Measurements from ENCODE around the gene ANKRD34A.
A peak's percentile ranks its signal among the peaks of the same experiment; 100 is the strongest.

Gene ANKRD34A

DNA sequence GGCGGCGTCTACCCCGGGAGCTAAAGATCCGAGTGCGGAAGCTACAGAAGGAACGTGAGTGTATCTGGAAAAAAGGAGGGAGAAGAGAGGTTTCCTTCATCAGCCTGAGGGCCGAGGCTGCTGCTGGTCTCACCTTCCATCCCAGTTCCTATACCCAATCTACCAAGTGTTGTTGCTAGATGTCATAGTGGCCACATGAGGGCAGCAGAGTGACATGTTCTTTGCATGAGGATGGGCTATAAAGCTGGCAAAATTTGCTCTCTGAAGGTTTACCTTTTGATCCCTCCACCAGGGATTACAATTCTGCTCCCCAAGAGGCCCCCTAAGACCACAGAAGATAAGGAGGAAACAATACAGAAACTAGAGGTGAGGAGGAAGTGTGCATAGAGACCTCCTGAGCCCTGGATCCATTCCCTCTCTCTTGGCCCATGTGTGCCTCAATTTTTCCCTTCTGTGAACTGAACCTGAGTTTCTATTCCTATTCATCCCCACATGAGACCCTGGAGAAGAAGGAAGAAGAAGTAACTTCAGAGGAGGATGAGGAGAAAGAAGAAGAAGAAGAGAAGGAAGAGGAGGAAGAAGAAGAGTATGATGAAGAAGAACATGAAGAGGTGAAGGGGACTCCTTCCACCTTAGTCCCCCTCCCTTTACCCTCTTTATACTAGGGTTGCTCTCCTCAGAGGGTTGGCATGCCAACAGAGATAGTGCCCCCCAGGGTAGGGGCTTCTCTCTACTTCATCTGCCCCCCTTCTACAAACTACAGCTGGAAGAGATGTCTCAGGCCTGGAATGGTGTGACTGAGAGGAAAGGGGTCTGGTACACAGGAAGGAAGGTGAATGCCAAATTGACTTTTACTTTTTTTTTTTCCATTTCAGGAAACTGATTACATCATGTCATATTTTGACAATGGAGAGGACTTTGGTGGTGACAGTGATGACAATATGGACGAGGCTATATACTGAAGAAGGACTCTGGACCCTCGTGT, 13.4 kb upstream of the ANKRD34A start:
- DNase-seq (ENCODE audit: low read depth), result peak; percentile 84
- H3K4me3 ChIP-seq (ENCODE audit: control insufficient read depth, low read depth, low read length), result no peak overlapping the region
- TF ChIP-seq, protein P1, sequence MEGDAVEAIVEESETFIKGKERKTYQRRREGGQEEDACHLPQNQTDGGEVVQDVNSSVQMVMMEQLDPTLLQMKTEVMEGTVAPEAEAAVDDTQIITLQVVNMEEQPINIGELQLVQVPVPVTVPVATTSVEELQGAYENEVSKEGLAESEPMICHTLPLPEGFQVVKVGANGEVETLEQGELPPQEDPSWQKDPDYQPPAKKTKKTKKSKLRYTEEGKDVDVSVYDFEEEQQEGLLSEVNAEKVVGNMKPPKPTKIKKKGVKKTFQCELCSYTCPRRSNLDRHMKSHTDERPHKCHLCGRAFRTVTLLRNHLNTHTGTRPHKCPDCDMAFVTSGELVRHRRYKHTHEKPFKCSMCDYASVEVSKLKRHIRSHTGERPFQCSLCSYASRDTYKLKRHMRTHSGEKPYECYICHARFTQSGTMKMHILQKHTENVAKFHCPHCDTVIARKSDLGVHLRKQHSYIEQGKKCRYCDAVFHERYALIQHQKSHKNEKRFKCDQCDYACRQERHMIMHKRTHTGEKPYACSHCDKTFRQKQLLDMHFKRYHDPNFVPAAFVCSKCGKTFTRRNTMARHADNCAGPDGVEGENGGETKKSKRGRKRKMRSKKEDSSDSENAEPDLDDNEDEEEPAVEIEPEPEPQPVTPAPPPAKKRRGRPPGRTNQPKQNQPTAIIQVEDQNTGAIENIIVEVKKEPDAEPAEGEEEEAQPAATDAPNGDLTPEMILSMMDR (conservative IDR thresholded peaks at IDR 0.05; ENCODE audit: control insufficient read depth, insufficient read depth, low read depth, low read length), result peak; percentile 90

DNA sequence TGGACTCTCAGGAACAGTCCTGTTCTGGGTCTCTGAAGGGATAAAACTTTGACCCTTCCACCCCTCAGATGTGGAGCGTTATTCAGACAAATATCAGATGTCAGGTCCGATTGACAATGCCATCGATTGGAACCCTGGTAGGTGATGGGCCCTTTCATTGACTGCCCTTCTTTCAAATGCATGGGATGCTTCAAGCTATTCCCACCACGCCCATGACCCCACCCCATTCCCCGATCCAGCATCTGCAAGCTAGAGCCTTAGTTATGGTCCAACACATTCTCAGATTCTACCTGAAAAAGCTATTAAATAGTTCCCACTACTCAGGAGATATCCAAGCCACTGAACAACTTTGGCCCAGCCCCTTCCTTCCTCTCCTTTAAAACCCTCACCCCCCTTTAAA, 12.6 kb upstream of the ANKRD34A start:
- no peak overlapping the region for H3K4me3 ChIP-seq (ENCODE audit: control insufficient read depth, low read depth, low read length)
- TF ChIP-seq, protein P1 (conservative IDR thresholded peaks at IDR 0.05; ENCODE audit: control insufficient read depth, insufficient read depth, low read depth, low read length), result no peak
- no peak for DNase-seq (ENCODE audit: low read depth)

DNA sequence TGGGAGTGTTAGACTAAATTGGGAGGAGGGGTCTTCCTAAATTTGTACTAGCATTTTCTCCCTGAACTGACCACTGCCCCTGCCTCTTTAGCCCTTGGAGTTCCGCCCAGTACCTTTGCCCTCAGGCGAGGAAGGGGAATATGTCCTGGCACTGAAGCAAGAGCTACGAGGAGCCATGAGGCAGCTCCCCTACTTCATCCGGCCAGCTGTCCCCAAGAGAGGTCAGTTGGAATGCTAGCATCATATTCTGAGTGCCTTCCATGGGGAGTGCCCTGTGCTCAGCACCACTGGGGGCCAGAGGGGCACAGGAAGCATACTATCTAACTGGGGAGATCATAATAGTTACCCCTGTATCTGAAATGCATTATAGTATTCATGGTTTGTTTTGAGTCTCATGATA, 10.8 kb upstream of the ANKRD34A start:
- no peak for DNase-seq (ENCODE audit: low read depth)
- TF ChIP-seq, protein P1 (conservative IDR thresholded peaks at IDR 0.05; ENCODE audit: control insufficient read depth, insufficient read depth, low read depth, low read length), result no peak

DNA sequence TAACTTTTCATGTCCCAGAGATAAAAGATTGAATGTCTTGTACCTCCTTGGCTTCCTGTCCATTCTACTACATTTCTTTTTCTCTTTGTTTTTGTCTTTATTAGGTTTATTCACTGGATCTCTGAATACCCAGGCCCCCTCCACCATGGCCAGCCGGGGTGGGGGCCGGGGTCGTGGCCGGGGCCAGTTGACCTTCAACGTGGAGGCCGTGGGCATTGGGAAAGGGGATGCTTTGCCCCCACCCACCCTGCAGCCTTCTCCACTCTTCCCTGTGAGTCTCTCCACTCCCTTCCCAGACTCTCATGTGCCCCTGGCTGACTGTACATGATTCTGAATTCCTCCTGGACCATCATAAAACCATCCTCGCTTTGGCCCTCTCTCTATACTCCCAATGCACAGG, 10.3 kb upstream of the ANKRD34A start:
- DNase-seq (ENCODE audit: low read depth), result no peak
- TF ChIP-seq, protein P1 (conservative IDR thresholded peaks at IDR 0.05; ENCODE audit: control insufficient read depth, insufficient read depth, low read depth, low read length), result no peak
- no peak overlapping the region for H3K4me3 ChIP-seq (ENCODE audit: control insufficient read depth, low read depth, low read length)

More for the DNA sequence above, 10.8 kb upstream of the ANKRD34A start:
- H3K4me3 ChIP-seq (ENCODE audit: control insufficient read depth, low read depth, low read length), result no peak overlapping the region

DNA sequence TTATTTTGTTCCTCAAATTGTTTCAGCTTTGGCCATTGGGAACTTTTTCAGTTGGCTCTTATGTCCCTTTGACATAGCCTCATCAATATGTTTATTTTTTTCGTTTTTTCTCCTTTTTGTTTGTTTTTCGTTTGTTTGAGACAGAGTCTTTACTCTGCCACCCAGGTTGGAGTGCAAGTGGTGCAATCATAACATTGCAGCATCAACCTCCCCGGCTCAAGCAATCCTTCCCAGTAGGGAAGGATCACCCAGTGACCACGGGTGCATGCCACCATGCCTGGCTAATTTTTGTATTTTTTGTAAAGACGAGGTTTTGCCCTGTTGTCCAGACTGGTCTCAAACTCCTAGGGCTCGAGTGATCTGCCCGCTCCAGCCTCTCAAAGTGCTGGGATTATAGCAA, 8.2 kb upstream of the ANKRD34A start:
- TF ChIP-seq, protein P1 (conservative IDR thresholded peaks at IDR 0.05; ENCODE audit: control insufficient read depth, insufficient read depth, low read depth, low read length), result no peak
- no peak overlapping the region for H3K4me3 ChIP-seq (ENCODE audit: control insufficient read depth, low read depth, low read length)
- DNase-seq (ENCODE audit: low read depth), result no peak

DNA sequence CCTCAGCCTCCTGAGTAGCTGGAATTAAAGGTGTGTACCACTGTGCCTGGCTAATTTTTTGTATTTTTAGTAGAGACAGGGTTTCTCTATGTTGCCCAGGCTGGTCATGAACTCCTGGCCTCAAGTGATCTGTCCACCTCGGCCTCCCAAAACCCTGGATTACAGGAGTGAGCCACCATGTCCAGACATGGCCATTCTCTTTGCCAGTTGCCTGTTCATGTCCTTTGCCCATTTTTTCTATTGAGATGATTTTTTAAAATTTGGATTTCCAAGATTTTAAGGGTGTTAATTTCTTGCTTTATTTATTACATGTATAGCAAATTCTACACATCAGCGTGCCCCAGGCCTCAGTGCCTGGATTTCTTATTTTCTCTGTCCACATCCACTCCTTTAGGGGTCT, 2.9 kb upstream of the ANKRD34A start:
- TF ChIP-seq, protein P1 (conservative IDR thresholded peaks at IDR 0.05; ENCODE audit: control insufficient read depth, insufficient read depth, low read depth, low read length), result no peak
- DNase-seq (ENCODE audit: low read depth), result no peak
- no peak overlapping the region for H3K4me3 ChIP-seq (ENCODE audit: control insufficient read depth, low read depth, low read length)

Data from fibroblast of mammary gland (primary cell).